Fibroblast of pulmonary artery (primary cell): ENCODE results near the gene KCNMB2.

Source experiments
- DNase-seq: peaks from one replicate; pipeline ENCODE4 v3.0.0-alpha.2; 2010; ENCODE audit warnings: low read depth
- H3K4me3 ChIP-seq: replicated peaks from 2 replicates; pipeline ENCODE4 v1.5.1; 2011; ENCODE audit warnings: low read depth, mild to moderate bottlenecking, control low read depth, low read length, moderate library complexity
- CTCF ChIP-seq: IDR thresholded peaks from 2 replicates; pipeline ENCODE4 v1.5.1; 2011; ENCODE audit warnings: mild to moderate bottlenecking, control low read depth, low read length, inconsistent platforms; ENCODE audit errors: missing control alignments

The KCNMB2 gene

GRCh38 chr3:178684881-178685590, 148.8 kb downstream of the KCNMB2 start:
- DNase-seq, result no peak
- no peak for TF ChIP-seq CTCF

GRCh38 chr3:178685591-178685906, 149.3 kb downstream of the KCNMB2 start:
- no peak for TF ChIP-seq CTCF
- H3K4me3 ChIP-seq, result no peak overlapping the region
- DNase-seq, result no peak

More at GRCh38 chr3:178684881-178685590, 148.8 kb downstream of the KCNMB2 start:
- no peak overlapping the region for H3K4me3 ChIP-seq

- DNase-seq, result no peak
- no peak for TF ChIP-seq CTCF
- H3K4me3 ChIP-seq, result no peak overlapping the region
These were observed 150.6 kb downstream of the KCNMB2 start for GRCh38 chr3:178686826-178687225.

- no peak for TF ChIP-seq CTCF
- DNase-seq, result peak; percentile 15
- no peak overlapping the region for H3K4me3 ChIP-seq
These were observed 154.3 kb downstream of the KCNMB2 start for GRCh38 chr3:178690571-178690970.

- DNase-seq, result no peak
- no peak overlapping the region for H3K4me3 ChIP-seq
- no peak for TF ChIP-seq CTCF
These were observed 163.1 kb downstream of the KCNMB2 start for GRCh38 chr3:178699364-178699763.

GRCh38 chr3:178699810-178700209, 163.6 kb downstream of the KCNMB2 start:
- TF ChIP-seq CTCF, result no peak
- no peak overlapping the region for H3K4me3 ChIP-seq
- DNase-seq, result no peak
